Right hindlimb (tissue), 1 donor: Measurements from ENCODE around the gene NCAM1.

Experiments
- DNase-seq: peaks from one replicate; pipeline ENCODE4 v3.0.0-alpha.2; 2018

Gene NCAM1

GRCh38 chr11:112968941-112969713, 7.9 kb downstream of the NCAM1 start:
- DNase-seq = no peak

- DNase-seq = no peak
Measured at GRCh38 chr11:112971195-112971594, 10.0 kb downstream of the NCAM1 start.

GRCh38 chr11:112971827-112972226, 10.6 kb downstream of the NCAM1 start:
- DNase-seq = no peak

GRCh38 chr11:112972399-112973145, 11.4 kb downstream of the NCAM1 start:
- DNase-seq = no peak

GRCh38 chr11:112975051-112975450, 13.8 kb downstream of the NCAM1 start:
- no peak for DNase-seq

GRCh38 chr11:112975493-112975892, 14.3 kb downstream of the NCAM1 start:
- DNase-seq = no peak

GRCh38 chr11:112977755-112978154, 16.5 kb downstream of the NCAM1 start:
- no peak for DNase-seq

GRCh38 chr11:112983887-112984286, 22.7 kb downstream of the NCAM1 start:
- no peak for DNase-seq

GRCh38 chr11:112989198-112989597, 28.0 kb downstream of the NCAM1 start:
- DNase-seq = no peak

GRCh38 chr11:112993808-112994207, 32.6 kb downstream of the NCAM1 start:
- DNase-seq = no peak

- no peak for DNase-seq
Measured at GRCh38 chr11:112995423-112996090, 34.3 kb downstream of the NCAM1 start.

- no peak for DNase-seq
Measured at GRCh38 chr11:112996994-112997393, 35.8 kb downstream of the NCAM1 start.

GRCh38 chr11:112997857-112998466, 36.7 kb downstream of the NCAM1 start:
- no peak for DNase-seq

GRCh38 chr11:112999520-112999919, 38.3 kb downstream of the NCAM1 start:
- no peak for DNase-seq

- peak; percentile 31 for DNase-seq
Measured at GRCh38 chr11:113001709-113002108, 40.5 kb downstream of the NCAM1 start.

- no peak for DNase-seq
Measured at GRCh38 chr11:113006896-113007445, 45.8 kb downstream of the NCAM1 start.

- peak; percentile 70 for DNase-seq
Measured at GRCh38 chr11:113014262-113015097, 53.3 kb downstream of the NCAM1 start.

GRCh38 chr11:113015098-113015455, 53.9 kb downstream of the NCAM1 start:
- no peak for DNase-seq

- DNase-seq = no peak
Measured at GRCh38 chr11:113016905-113017304, 55.7 kb downstream of the NCAM1 start.

- DNase-seq = no peak
Measured at GRCh38 chr11:113018913-113019312, 57.7 kb downstream of the NCAM1 start.

- DNase-seq = no peak
Measured at GRCh38 chr11:113019711-113020110, 58.5 kb downstream of the NCAM1 start.

- DNase-seq = no peak
Measured at GRCh38 chr11:113021111-113021510, 59.9 kb downstream of the NCAM1 start.
